HG02623 (cell line): ENCODE results near the gene FRY.
"Not testable (repeated sequence)": the region's sequence is repeated elsewhere in the genome, so short reads cannot be mapped to it uniquely, and the experiment has no call there.

Source experiments
- ATAC-seq: cut with Tn5 transposase; IDR thresholded peaks from one replicate; pipeline ENCODE4 v1.9.1; 2021; ENCODE audit warnings: moderate library complexity; ENCODE audit not compliant: unreplicated experiment

The FRY gene

GRCh38 chr13:32040052-32040642, 8.6 kb downstream of the FRY start:
- ATAC-seq: no peak

- ATAC-seq: no peak
Measured at GRCh38 chr13:32040689-32041088, 9.1 kb downstream of the FRY start.

GRCh38 chr13:32041429-32041828, 9.9 kb downstream of the FRY start:
- ATAC-seq: peak; percentile 78

- no peak for ATAC-seq
Measured at GRCh38 chr13:32042551-32042950, 11.0 kb downstream of the FRY start.

GRCh38 chr13:32044446-32044845, 12.9 kb downstream of the FRY start:
- ATAC-seq: no peak

- no peak for ATAC-seq
Measured at GRCh38 chr13:32045537-32045936, 14.0 kb downstream of the FRY start.

GRCh38 chr13:32045982-32046785, 14.6 kb downstream of the FRY start:
- ATAC-seq: no peak

- ATAC-seq: no peak
Measured at GRCh38 chr13:32047088-32047487, 15.5 kb downstream of the FRY start.

- ATAC-seq: no peak
Measured at GRCh38 chr13:32047793-32048192, 16.2 kb downstream of the FRY start.

GRCh38 chr13:32048816-32049215, 17.2 kb downstream of the FRY start:
- ATAC-seq: no peak

GRCh38 chr13:32051156-32051555, 19.6 kb downstream of the FRY start:
- ATAC-seq: no peak

GRCh38 chr13:32056316-32056715, 24.7 kb downstream of the FRY start:
- no peak for ATAC-seq

GRCh38 chr13:32057325-32057724, 25.8 kb downstream of the FRY start:
- ATAC-seq: not testable (repeated sequence)

- no peak for ATAC-seq
Measured at GRCh38 chr13:32059511-32059984, 28.0 kb downstream of the FRY start.

GRCh38 chr13:32060401-32060878, 28.9 kb downstream of the FRY start:
- ATAC-seq: no peak

- no peak for ATAC-seq
Measured at GRCh38 chr13:32063619-32064233, 32.2 kb downstream of the FRY start.

GRCh38 chr13:32067149-32067961, 35.8 kb downstream of the FRY start:
- ATAC-seq: no peak

- no peak for ATAC-seq
Measured at GRCh38 chr13:32068255-32068654, 36.7 kb downstream of the FRY start.

GRCh38 chr13:32073180-32073864, 41.7 kb downstream of the FRY start:
- ATAC-seq: no peak

GRCh38 chr13:32075170-32075851, 43.7 kb downstream of the FRY start:
- no peak for ATAC-seq
